H9 (cell line): ENCODE measurements around the gene SAMMSON. TPM values are rescaled to one million over a fixed set of nuclear protein-coding genes. Genes with fewer than 3 reads are reported as not detected.

Experiments
- DNase-seq: peaks from one replicate; pipeline ENCODE4 v3.0.0-alpha.2; 2017
- H2AFZ ChIP-seq: one replicate; pipeline ENCODE4 v1.6.1; 2013; ENCODE audit warnings: mild to moderate bottlenecking, low read length, control low read depth, moderate library complexity
- H2AK5ac ChIP-seq: 2 replicates; pipeline ENCODE4 v1.6.1; 2013; ENCODE audit warnings: low read length, control low read depth, mixed read lengths; ENCODE audit not compliant: insufficient read length
- H2BK120ac ChIP-seq: one replicate; pipeline ENCODE4 v1.6.1; 2013; ENCODE audit warnings: low read depth, mild to moderate bottlenecking, low read length, control low read depth, inconsistent platforms; ENCODE audit not compliant: poor library complexity, severe bottlenecking
- H2BK12ac ChIP-seq: 2 replicates; pipeline ENCODE4 v1.6.1; 2013; ENCODE audit warnings: low read length, control low read depth, mixed read lengths, low read depth; ENCODE audit not compliant: insufficient read length
- H2BK15ac ChIP-seq: 2 replicates; pipeline ENCODE4 v1.6.1; 2013; ENCODE audit warnings: low read depth, low read length, control low read depth
- H2BK20ac ChIP-seq: one replicate; pipeline ENCODE4 v1.6.1; 2013; ENCODE audit warnings: low read depth, mild to moderate bottlenecking, low read length, control low read depth, inconsistent platforms; ENCODE audit not compliant: poor library complexity, severe bottlenecking
- H2BK5ac ChIP-seq: 2 replicates; pipeline ENCODE4 v1.6.1; 2013; ENCODE audit warnings: low read length, control low read depth, mixed read lengths; ENCODE audit not compliant: insufficient read length
- H3K14ac ChIP-seq: 2 replicates; pipeline ENCODE4 v1.6.1; 2013; ENCODE audit warnings: low read length, control low read depth; ENCODE audit not compliant: insufficient read depth
- H3K18ac ChIP-seq: 2 replicates; pipeline ENCODE4 v1.6.1; 2013; ENCODE audit warnings: low read depth, mild to moderate bottlenecking, mixed read lengths, low read length, control low read depth; ENCODE audit not compliant: insufficient read length
- H3K23ac ChIP-seq: 2 replicates; pipeline ENCODE4 v1.6.1; 2013; ENCODE audit warnings: low read length, control low read depth, mixed read lengths, low read depth; ENCODE audit not compliant: insufficient read length
- H3K23me2 ChIP-seq: 2 replicates; pipeline ENCODE4 v1.6.1; 2013; ENCODE audit warnings: low read depth, mild to moderate bottlenecking, mixed read lengths, low read length, control low read depth; ENCODE audit not compliant: insufficient read length, poor library complexity, severe bottlenecking
- H3K27ac ChIP-seq: 2 replicates; pipeline ENCODE4 v1.5.1; 2013; ENCODE audit warnings: low read length, control low read depth, mixed read lengths, low read depth; ENCODE audit not compliant: insufficient read length
- H3K27me3 ChIP-seq: 2 replicates; pipeline ENCODE4 v1.6.1; 2013; ENCODE audit warnings: low read length, control low read depth, inconsistent platforms; ENCODE audit not compliant: insufficient read depth
- H3K4ac ChIP-seq: 2 replicates; pipeline ENCODE4 v1.6.1; 2013; ENCODE audit warnings: low read depth, mild to moderate bottlenecking, control low read depth, inconsistent platforms, low read length, moderate library complexity
- H3K4me1 ChIP-seq: 2 replicates; pipeline ENCODE4 v1.6.1; 2013; ENCODE audit warnings: low read length, control low read depth, inconsistent platforms; ENCODE audit not compliant: insufficient read depth
- H3K4me2 ChIP-seq: 2 replicates; pipeline ENCODE4 v1.6.1; 2013; ENCODE audit warnings: low read length, control low read depth, mixed read lengths; ENCODE audit not compliant: insufficient read length, insufficient read depth
- H3K56ac ChIP-seq: 2 replicates; pipeline ENCODE4 v1.6.1; 2013; ENCODE audit warnings: low read depth, mild to moderate bottlenecking, mixed read lengths, low read length, control low read depth; ENCODE audit not compliant: insufficient read length
- H3K79me1 ChIP-seq: 2 replicates; pipeline ENCODE4 v1.6.1; 2013; ENCODE audit warnings: low read depth, mild to moderate bottlenecking, moderate library complexity, low read length, control low read depth, inconsistent platforms; ENCODE audit not compliant: insufficient read depth, poor library complexity, severe bottlenecking
- H3K79me2 ChIP-seq: 2 replicates; pipeline ENCODE4 v1.6.1; 2013; ENCODE audit warnings: low read length, control low read depth, inconsistent platforms; ENCODE audit not compliant: insufficient read depth
- H3K9ac ChIP-seq: 2 replicates; pipeline ENCODE4 v1.6.1; 2013; ENCODE audit warnings: low read length, control low read depth, mixed read lengths; ENCODE audit not compliant: insufficient read length; ENCODE audit errors: extremely low read depth
- H3K9me3 ChIP-seq: one replicate; pipeline ENCODE4 v1.6.1; 2013; ENCODE audit warnings: low read depth, low read length, inconsistent platforms; ENCODE audit not compliant: control insufficient read depth
- H3T11ph ChIP-seq: one replicate; pipeline ENCODE4 v1.6.1; 2013; ENCODE audit warnings: mild to moderate bottlenecking, low read length, control low read depth, inconsistent platforms
- H4K20me1 ChIP-seq: one replicate; pipeline ENCODE4 v1.6.1; 2013; ENCODE audit not compliant: control insufficient read depth, insufficient read length, insufficient read depth
- H4K5ac ChIP-seq: 2 replicates; pipeline ENCODE4 v1.6.1; 2013; ENCODE audit warnings: low read depth, mild to moderate bottlenecking, mixed read lengths, low read length, control low read depth; ENCODE audit not compliant: insufficient read length
- H4K8ac ChIP-seq: replicated peaks from 2 replicates; pipeline ENCODE4 v1.6.1; 2013; ENCODE audit warnings: low read length, control low read depth, mixed read lengths, low read depth; ENCODE audit not compliant: insufficient read length
- H4K91ac ChIP-seq: 2 replicates; pipeline ENCODE4 v1.6.1; 2013; ENCODE audit warnings: low read depth, mild to moderate bottlenecking, moderate library complexity, mixed read lengths, low read length, control low read depth; ENCODE audit not compliant: insufficient read length
- H3K27ac Mint-ChIP-seq, 3 experiments: 2 replicates in 2 of 3; 3 replicates in 1 of 3; pipeline ENCODE4 v1.8.0; 2020 to 2021; ENCODE audit warnings: mixed read lengths in 3 of 3, mild to moderate bottlenecking in 1 of 3, moderate library complexity in 1 of 3
- H3K27me3 Mint-ChIP-seq: 2 replicates; pipeline ENCODE4 v1.8.0; 2021; ENCODE audit warnings: low read depth, mild to moderate bottlenecking, moderate library complexity, mixed read lengths
- H3K36me3 Mint-ChIP-seq, 3 experiments: 2 replicates in 2 of 3; 3 replicates in 1 of 3; pipeline ENCODE4 v1.8.0; 2020 to 2021; ENCODE audit warnings: low read depth in 3 of 3, mixed read lengths in 3 of 3; ENCODE audit not compliant: insufficient read depth in 1 of 3
- H3K4me1 Mint-ChIP-seq, 2 experiments: 2 replicates each; pipeline ENCODE4 v1.8.0; 2020; ENCODE audit warnings: mixed read lengths in 2 of 2
- H3K4me3 Mint-ChIP-seq, 2 experiments: 2 replicates in 1 of 2; 3 replicates in 1 of 2; pipeline ENCODE4 v1.8.0; 2020 to 2021; ENCODE audit warnings: mild to moderate bottlenecking in 2 of 2, mixed read lengths in 2 of 2, moderate library complexity in 1 of 2
- H3K9me3 Mint-ChIP-seq, 2 experiments: 2 replicates in 1 of 2; 3 replicates in 1 of 2; pipeline ENCODE4 v1.8.0; 2020; ENCODE audit warnings: mild to moderate bottlenecking in 2 of 2, mixed read lengths in 2 of 2, moderate library complexity in 1 of 2
- WGBS: extraction: QIAGEN DNeasy Blood & Tissue Kit; methylation state at CpG from one replicate; pipeline ENCODE4 v1.1.7; 2013; ENCODE audit warnings: missing lambda C conversion rate, low lambda C conversion rate, mixed read lengths; ENCODE audit not compliant: insufficient read length; ENCODE audit errors: extremely low coverage; 5-methylcytosine and 5-hydroxymethylcytosine counted together
- total RNA-seq: library from RNA; stranded (reverse); gene quantifications from 2 replicates; pipeline ENCODE4 v1.2.1, GENCODE V29; 2021
- TF ChIP-seq, protein P1 (sequence below): fragments of 200-600 bp; sonication (generic); conservative IDR thresholded peaks from 3 replicates; pipeline ENCODE4 v1.8.0; 2021; ENCODE audit warnings: antibody characterized with exemption, mild to moderate bottlenecking

SAMMSON gene
- total RNA-seq, 1 experiment from 2014 or later = not detected

DNA sequence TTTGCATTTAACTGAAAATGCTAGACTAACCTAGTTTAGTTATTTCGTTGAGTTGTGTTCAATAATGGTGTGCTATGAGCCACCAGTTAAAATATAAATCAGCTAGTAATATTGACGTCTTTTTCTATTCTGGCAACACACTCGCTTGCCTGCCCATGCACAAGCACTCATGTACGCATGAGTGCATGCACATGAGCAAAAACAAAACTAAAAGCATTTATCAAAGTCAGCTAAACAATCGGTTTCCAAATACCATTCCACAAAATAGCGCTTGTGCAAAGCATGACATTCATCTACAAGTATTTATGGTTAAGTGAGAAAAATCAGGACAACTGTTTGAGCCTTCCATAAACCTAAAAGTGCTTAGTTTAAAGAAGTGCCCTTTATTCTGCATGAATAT, 13.1 kb upstream of the SAMMSON start:
- no CpG with 5 or more reads among the region's 6 CpGs for WGBS
- Histone ChIP-seq H3K4me2 (no peak overlapping the region), H2BK5ac (no peak overlapping the region), H3T11ph (no peak overlapping the region), H2BK12ac (no peak overlapping the region), H3K9ac (no peak overlapping the region), H2AK5ac (no peak overlapping the region), H3K56ac (no peak overlapping the region), H2AFZ (no peak overlapping the region), H2BK15ac (no peak overlapping the region), H3K18ac (no peak overlapping the region), H3K4ac (no peak overlapping the region), H3K23me2 (no peaks in the 10 kb centered on the region), H3K27ac (no peak overlapping the region), H3K79me2 (no peaks in the 10 kb centered on the region), H2BK120ac (no peak overlapping the region), H2BK20ac (no peak overlapping the region), H3K23ac (no peak overlapping the region), H4K8ac (no peak overlapping the region), H3K9me3 (no peaks in the 10 kb centered on the region), H3K14ac (no peak overlapping the region), H3K79me1 (no peaks in the 10 kb centered on the region), H4K20me1 (no peaks in the 10 kb centered on the region), H4K91ac (no peak overlapping the region), H3K4me1 (no peaks in the 10 kb centered on the region; the same call in 1 of the 2 replicates), H4K5ac (no peak overlapping the region), H3K27me3 (no peaks in the 10 kb centered on the region; the same call in 1 of the 2 replicates)
- Mint-ChIP-seq H3K4me3 (no peak overlapping the region), H3K4me1 (peaks cover 10 to 15% of the 10 kb centered on the region in 2 experiments), H3K9me3 (no peaks in the 10 kb centered on the region; a peak in 1 of 5 replicates), H3K27me3 (peaks cover 31% of the 10 kb centered on the region), H3K36me3 (no peaks in the 10 kb centered on the region), H3K27ac (no peak overlapping the region)
- DNase-seq = no peak
- TF ChIP-seq, protein P1, sequence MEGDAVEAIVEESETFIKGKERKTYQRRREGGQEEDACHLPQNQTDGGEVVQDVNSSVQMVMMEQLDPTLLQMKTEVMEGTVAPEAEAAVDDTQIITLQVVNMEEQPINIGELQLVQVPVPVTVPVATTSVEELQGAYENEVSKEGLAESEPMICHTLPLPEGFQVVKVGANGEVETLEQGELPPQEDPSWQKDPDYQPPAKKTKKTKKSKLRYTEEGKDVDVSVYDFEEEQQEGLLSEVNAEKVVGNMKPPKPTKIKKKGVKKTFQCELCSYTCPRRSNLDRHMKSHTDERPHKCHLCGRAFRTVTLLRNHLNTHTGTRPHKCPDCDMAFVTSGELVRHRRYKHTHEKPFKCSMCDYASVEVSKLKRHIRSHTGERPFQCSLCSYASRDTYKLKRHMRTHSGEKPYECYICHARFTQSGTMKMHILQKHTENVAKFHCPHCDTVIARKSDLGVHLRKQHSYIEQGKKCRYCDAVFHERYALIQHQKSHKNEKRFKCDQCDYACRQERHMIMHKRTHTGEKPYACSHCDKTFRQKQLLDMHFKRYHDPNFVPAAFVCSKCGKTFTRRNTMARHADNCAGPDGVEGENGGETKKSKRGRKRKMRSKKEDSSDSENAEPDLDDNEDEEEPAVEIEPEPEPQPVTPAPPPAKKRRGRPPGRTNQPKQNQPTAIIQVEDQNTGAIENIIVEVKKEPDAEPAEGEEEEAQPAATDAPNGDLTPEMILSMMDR = no peak
